ENCODE measurements around the gene DUS2.
A peak's percentile ranks its signal among the peaks of the same experiment; 100 is the strongest.
"Not testable (repeated sequence)": the region's sequence is repeated elsewhere in the genome, so short reads cannot be mapped to it uniquely, and the experiment has no call there.

The DUS2 gene

GRCh38 chr16:68093816-68094613, 70.9 kb downstream of the DUS2 start:
- DNase-seq, result no peak

- no peak for DNase-seq
These were observed 71.5 kb downstream of the DUS2 start for GRCh38 chr16:68094614-68094934.

- DNase-seq, result no peak
These were observed 73.4 kb downstream of the DUS2 start for GRCh38 chr16:68096491-68096890.

GRCh38 chr16:68097088-68097487, 74.0 kb downstream of the DUS2 start:
- DNase-seq, result no peak

- no peak for DNase-seq
These were observed 74.8 kb downstream of the DUS2 start for GRCh38 chr16:68097895-68098294.

GRCh38 chr16:68100488-68100887, 77.4 kb downstream of the DUS2 start:
- no peak for DNase-seq

- no peak for DNase-seq
These were observed 82.5 kb downstream of the DUS2 start for GRCh38 chr16:68105611-68106010.

- not testable (repeated sequence) for DNase-seq
These were observed 84.3 kb downstream of the DUS2 start for GRCh38 chr16:68107230-68107928.

GRCh38 chr16:68109156-68109555, 86.1 kb downstream of the DUS2 start:
- not testable (repeated sequence) for DNase-seq

GRCh38 chr16:68110611-68111010, 87.5 kb downstream of the DUS2 start:
- DNase-seq, result not testable (repeated sequence)

GRCh38 chr16:68111379-68111778, 88.3 kb downstream of the DUS2 start:
- no peak for DNase-seq

GRCh38 chr16:68113059-68113761, 90.1 kb downstream of the DUS2 start:
- DNase-seq, result no peak

- no peak for DNase-seq
These were observed 90.7 kb downstream of the DUS2 start for GRCh38 chr16:68113765-68114240.

- not testable (repeated sequence) for DNase-seq
These were observed 91.9 kb downstream of the DUS2 start for GRCh38 chr16:68114939-68115338.

- no peak for DNase-seq
These were observed 92.8 kb downstream of the DUS2 start for GRCh38 chr16:68115851-68116250.

GRCh38 chr16:68116256-68116867, 93.3 kb downstream of the DUS2 start:
- peak in 1 of 5 donors; percentile 38 for DNase-seq

- DNase-seq, result peak in 1 of 5 donors; percentile 27
These were observed 94.8 kb downstream of the DUS2 start for GRCh38 chr16:68117884-68118283.

- DNase-seq, result not testable (repeated sequence)
These were observed 95.9 kb downstream of the DUS2 start for GRCh38 chr16:68118954-68119353.

GRCh38 chr16:68120496-68120895, 97.4 kb downstream of the DUS2 start:
- not testable (repeated sequence) for DNase-seq

GRCh38 chr16:68126395-68126794, 103.3 kb downstream of the DUS2 start:
- no peak for DNase-seq

- no peak for DNase-seq
These were observed 105.7 kb downstream of the DUS2 start for GRCh38 chr16:68128577-68129305.

Measured in T-helper 1 cell (primary cell).